Sigmoid colon (tissue), 7 donors: ENCODE measurements around the gene PLB1. TPM values are rescaled to one million over a fixed set of nuclear protein-coding genes. Genes with fewer than 3 reads are reported as not detected.
A peak's percentile ranks its signal among the peaks of the same experiment; 100 is the strongest.
"Not testable (repeated sequence)": the region's sequence is repeated elsewhere in the genome, so short reads cannot be mapped to it uniquely, and the experiment has no call there.

ENCODE experiments used
- DNase-seq: peaks from one replicate; pipeline ENCODE4 v3.0.0-alpha.2; 2019
- H3K27ac ChIP-seq, 4 donors: fragments of 200-600 bp; sonication (generic); one replicate each; pipeline ENCODE4 v1.5.1; 2016 to 2019; ENCODE audit warnings: mild to moderate bottlenecking in 1 of 4
- H3K27me3 ChIP-seq, 3 donors: fragments of 200-600 bp; sonication (generic); one replicate each; pipeline ENCODE4 v1.5.1; 2019; ENCODE audit warnings: mild to moderate bottlenecking in 1 of 3
- H3K36me3 ChIP-seq, 4 donors: fragments of 200-600 bp; sonication (generic); one replicate each; pipeline ENCODE4 v1.5.1; 2016 to 2019
- H3K4me1 ChIP-seq, 4 donors: fragments of 200-600 bp; sonication (generic); one replicate each; pipeline ENCODE4 v1.5.1; 2017 to 2019
- H3K4me3 ChIP-seq, 4 donors: fragments of 200-600 bp; sonication (generic); one replicate each; pipeline ENCODE4 v1.5.1; 2017 to 2019; ENCODE audit warnings: mild to moderate bottlenecking in 2 of 4, moderate library complexity in 1 of 4
- H3K9me3 ChIP-seq, 4 donors: fragments of 200-600 bp in 3 of 4; sonication (generic) in 3 of 4; one replicate each; pipeline versions ENCODE4 v1.5.1 to v1.6.1; 2013 to 2019
- CTCF ChIP-seq, 4 experiments: fragments of 450-650 bp in 3 of 4; fragments of 200-600 bp in 1 of 4; IDR thresholded peaks; one replicate each; pipeline ENCODE4 v1.5.1; 2016 to 2019; ENCODE audit warnings: antibody characterized with exemption in 4 of 4, mild to moderate bottlenecking in 3 of 4, moderate library complexity in 2 of 4
- EP300 ChIP-seq, 4 donors: sonication (generic); formaldehyde crosslinking; IDR thresholded peaks; one replicate each; pipeline ENCODE4 v1.6.1; 2017; ENCODE audit warnings: antibody characterized with exemption in 4 of 4
- POLR2A ChIP-seq, 2 donors: fragments of 450-650 bp; IDR thresholded peaks; one replicate each; pipeline ENCODE4 v1.6.1; 2016; ENCODE audit warnings: antibody characterized with exemption in 2 of 2, mild to moderate bottlenecking in 2 of 2, moderate library complexity in 2 of 2
- POLR2AphosphoS5 ChIP-seq, 4 donors: sonication (generic); formaldehyde crosslinking; IDR thresholded peaks; one replicate each; pipeline ENCODE4 v1.6.1; 2017; ENCODE audit warnings: antibody characterized with exemption in 4 of 4
- WGBS, 2 donors: extraction: QIAGEN DNeasy Blood & Tissue Kit; methylation state at CpG; one replicate each; pipeline ENCODE4 v1.1.7; 2013; 5-methylcytosine and 5-hydroxymethylcytosine counted together
- intact Hi-C: fragments of 100-400 bp; cut with DNase I; formaldehyde crosslinking; loops from one replicate; pipeline ENCODE4 v1.15.1; 2023
- polyA plus RNA-seq, 3 donors: library from polyadenylated mRNA; stranded (reverse); fragments of 200-250 nt; gene quantifications; one replicate each; pipeline ENCODE4 v1.2.3, GENCODE V29; 2013
- total RNA-seq, 4 donors: library from RNA; depleted of rRNA; stranded (reverse); fragments of >200 nt; gene quantifications; one replicate each; pipeline ENCODE4 v1.1.0, GENCODE V29; 2016
- donor health status: healthy with polysubstance abuse.
- donor health status: Bipolar disorder and iron deficiency.
- donor health status: healthy.

PLB1 gene
- total and polyA plus RNA-seq, 7 donors = 1.2 to 18.3 (median 2.1) TPM

GRCh38 chr2:28547223-28547860 is 51.5 kb downstream of the PLB1 start:
- no peaks in the 10 kb centered on the region for H3K4me1 ChIP-seq
- H3K27ac ChIP-seq = no peak overlapping the region
- H3K4me3 ChIP-seq = no peak overlapping the region
- H3K27me3 ChIP-seq = no peaks in the 10 kb centered on the region
- intact Hi-C loops = no loop called here
- TF ChIP-seq POLR2AphosphoS5 (IDR thresholded peaks at IDR 0.05) = no peak
- no peak for TF ChIP-seq POLR2A (IDR thresholded peaks at IDR 0.05)
- TF ChIP-seq EP300 (IDR thresholded peaks at IDR 0.05) = no peak
- no peak for TF ChIP-seq CTCF (IDR thresholded peaks at IDR 0.05)
- H3K36me3 ChIP-seq = no peaks in the 10 kb centered on the region
- H3K9me3 ChIP-seq = no peaks in the 10 kb centered on the region
- DNase-seq = peak; percentile 32
- 17 to 64% methylated on average over 7 of the region's 7 CpGs for WGBS, 2 donors

- TF ChIP-seq EP300 (IDR thresholded peaks at IDR 0.05) (no peak), POLR2A (IDR thresholded peaks at IDR 0.05) (no peak), POLR2AphosphoS5 (IDR thresholded peaks at IDR 0.05) (no peak), CTCF (IDR thresholded peaks at IDR 0.05) (no peak)
- peak; percentile 11 for DNase-seq
- H3K9me3 ChIP-seq = no peaks in the 10 kb centered on the region
- no peaks in the 10 kb centered on the region for H3K4me1 ChIP-seq
- H3K27me3 ChIP-seq = no peaks in the 10 kb centered on the region
- no peaks in the 10 kb centered on the region for H3K36me3 ChIP-seq
- no peak overlapping the region for H3K4me3 ChIP-seq
- intact Hi-C loops = no loop called here
- WGBS, 2 donors = 80 to 84% methylated on average over 10 of the region's 10 CpGs
- H3K27ac ChIP-seq = no peak overlapping the region
These were observed 52.2 kb downstream of the PLB1 start for GRCh38 chr2:28547906-28548600.

- intact Hi-C loops, H3K4me1 ChIP-seq, H3K27ac ChIP-seq, H3K27me3 ChIP-seq, H3K4me3 ChIP-seq, H3K36me3 ChIP-seq, H3K9me3 ChIP-seq: not testable (repeated sequence)
- DNase-seq = peak; percentile 27
- WGBS, 2 donors = 87 to 94% methylated on average over 10 of the region's 10 CpGs
These were observed 54.5 kb downstream of the PLB1 start for GRCh38 chr2:28550345-28550744.

GRCh38 chr2:28552045-28552823 is 56.4 kb downstream of the PLB1 start:
- no peaks in the 10 kb centered on the region for H3K36me3 ChIP-seq
- 62 to 74% methylated on average over 3 of the region's 3 CpGs for WGBS, 2 donors
- no peak for TF ChIP-seq EP300 (IDR thresholded peaks at IDR 0.05)
- no peak for TF ChIP-seq POLR2AphosphoS5 (IDR thresholded peaks at IDR 0.05)
- TF ChIP-seq POLR2A (IDR thresholded peaks at IDR 0.05) = no peak
- TF ChIP-seq CTCF (IDR thresholded peaks at IDR 0.05) = no peak
- no peaks in the 10 kb centered on the region for H3K9me3 ChIP-seq
- intact Hi-C loops = no loop called here
- H3K27ac ChIP-seq = no peak overlapping the region
- DNase-seq = no peak
- H3K4me3 ChIP-seq = no peak overlapping the region
- no peaks in the 10 kb centered on the region for H3K27me3 ChIP-seq
- no peaks in the 10 kb centered on the region for H3K4me1 ChIP-seq

- no peak for TF ChIP-seq POLR2AphosphoS5 (IDR thresholded peaks at IDR 0.05)
- TF ChIP-seq CTCF (IDR thresholded peaks at IDR 0.05) = no peak
- no peak for TF ChIP-seq EP300 (IDR thresholded peaks at IDR 0.05)
- TF ChIP-seq POLR2A (IDR thresholded peaks at IDR 0.05) = no peak
- Histone ChIP-seq H3K27ac (no peak overlapping the region), H3K27me3 (no peaks in the 10 kb centered on the region), H3K4me3 (no peak overlapping the region), H3K4me1 (no peaks in the 10 kb centered on the region), H3K36me3 (no peaks in the 10 kb centered on the region), H3K9me3 (no peaks in the 10 kb centered on the region)
- intact Hi-C loops = no loop called here
- no peak for DNase-seq
- 44 to 80% methylated on average over 4 of the region's 4 CpGs for WGBS, 2 donors
These were observed 60.4 kb downstream of the PLB1 start for GRCh38 chr2:28556303-28556702.
